Measurements from ENCODE around the gene E2F6.
A peak's percentile ranks its signal among the peaks of the same experiment; 100 is the strongest.

E2F6 gene

GRCh38 chr2:11467749-11468148 lies 1.8 kb upstream of the E2F6 start:
- H3K4me1 ChIP-seq (ENCODE audit: control insufficient read depth, low read depth, low read length), result no peaks in the 10 kb centered on the region
- no peak overlapping the region for H3K4me3 ChIP-seq (ENCODE audit: low read length)
- no peak overlapping the region for H3K27ac ChIP-seq (ENCODE audit: low read length)
- no peaks in the 10 kb centered on the region for H3K36me3 ChIP-seq (ENCODE audit: control insufficient read depth, low read depth, low read length)
- H3K9me3 ChIP-seq (ENCODE audit: control insufficient read depth, low read depth, low read length), result no peaks in the 10 kb centered on the region
- peaks cover 16% of the 10 kb centered on the region for H3K27me3 ChIP-seq (ENCODE audit: control insufficient read depth, insufficient read depth, low read length)
- H3K9ac ChIP-seq (ENCODE audit: low read length), result no peak overlapping the region

- Histone ChIP-seq H3K4me3 (ENCODE audit: low read length) (no peak overlapping the region), H3K36me3 (ENCODE audit: control insufficient read depth, low read depth, low read length) (no peaks in the 10 kb centered on the region), H3K9ac (ENCODE audit: low read length) (no peak overlapping the region), H3K4me1 (ENCODE audit: control insufficient read depth, low read depth, low read length) (no peaks in the 10 kb centered on the region), H3K27ac (ENCODE audit: low read length) (no peak overlapping the region), H3K27me3 (ENCODE audit: control insufficient read depth, insufficient read depth, low read length) (peaks cover 16% of the 10 kb centered on the region), H3K9me3 (ENCODE audit: control insufficient read depth, low read depth, low read length) (no peaks in the 10 kb centered on the region)
Observed at GRCh38 chr2:11467129-11467649, 1.2 kb upstream of the E2F6 start.

- Histone ChIP-seq H3K4me3 (ENCODE audit: low read length) (peak overlapping the region; percentile 56), H3K9me3 (ENCODE audit: control insufficient read depth, low read depth, low read length) (no peaks in the 10 kb centered on the region), H3K4me1 (ENCODE audit: control insufficient read depth, low read depth, low read length) (no peaks in the 10 kb centered on the region), H3K36me3 (ENCODE audit: control insufficient read depth, low read depth, low read length) (no peaks in the 10 kb centered on the region), H3K27me3 (ENCODE audit: control insufficient read depth, insufficient read depth, low read length) (peaks cover 16% of the 10 kb centered on the region), H3K27ac (ENCODE audit: low read length) (no peak overlapping the region), H3K9ac (ENCODE audit: low read length) (no peak overlapping the region)
Observed at GRCh38 chr2:11466307-11467128, 557 bp upstream of the E2F6 start.

GRCh38 chr2:11465110-11465484 lies 864 bp downstream of the E2F6 start:
- no peak overlapping the region for H3K27ac ChIP-seq (ENCODE audit: low read length)
- peak overlapping the region; percentile 56 for H3K4me3 ChIP-seq (ENCODE audit: low read length)
- H3K4me1 ChIP-seq (ENCODE audit: control insufficient read depth, low read depth, low read length), result no peaks in the 10 kb centered on the region
- H3K36me3 ChIP-seq (ENCODE audit: control insufficient read depth, low read depth, low read length), result no peaks in the 10 kb centered on the region
- no peaks in the 10 kb centered on the region for H3K9me3 ChIP-seq (ENCODE audit: control insufficient read depth, low read depth, low read length)
- no peak overlapping the region for H3K9ac ChIP-seq (ENCODE audit: low read length)
- peaks cover 16% of the 10 kb centered on the region for H3K27me3 ChIP-seq (ENCODE audit: control insufficient read depth, insufficient read depth, low read length)

- Histone ChIP-seq H3K27me3 (ENCODE audit: control insufficient read depth, insufficient read depth, low read length) (peaks cover 4% of the 10 kb centered on the region), H3K4me1 (ENCODE audit: control insufficient read depth, low read depth, low read length) (no peaks in the 10 kb centered on the region), H3K9me3 (ENCODE audit: control insufficient read depth, low read depth, low read length) (no peaks in the 10 kb centered on the region), H3K9ac (ENCODE audit: low read length) (no peak overlapping the region), H3K4me3 (ENCODE audit: low read length) (no peak overlapping the region), H3K36me3 (ENCODE audit: control insufficient read depth, low read depth, low read length) (peaks cover 4% of the 10 kb centered on the region), H3K27ac (ENCODE audit: low read length) (no peak overlapping the region)
Observed at GRCh38 chr2:11459816-11460215, 6.1 kb downstream of the E2F6 start.

GRCh38 chr2:11458753-11459152 lies 7.2 kb downstream of the E2F6 start:
- peaks cover 6% of the 10 kb centered on the region for H3K36me3 ChIP-seq (ENCODE audit: control insufficient read depth, low read depth, low read length)

GRCh38 chr2:11457935-11458334 lies 8.0 kb downstream of the E2F6 start:
- Histone ChIP-seq H3K9me3 (ENCODE audit: control insufficient read depth, low read depth, low read length) (no peaks in the 10 kb centered on the region), H3K27me3 (ENCODE audit: control insufficient read depth, insufficient read depth, low read length) (no peaks in the 10 kb centered on the region), H3K4me1 (ENCODE audit: control insufficient read depth, low read depth, low read length) (no peaks in the 10 kb centered on the region), H3K4me3 (ENCODE audit: low read length) (no peak overlapping the region), H3K9ac (ENCODE audit: low read length) (no peak overlapping the region), H3K36me3 (ENCODE audit: control insufficient read depth, low read depth, low read length) (peaks cover 12% of the 10 kb centered on the region), H3K27ac (ENCODE audit: low read length) (no peak overlapping the region)

More at GRCh38 chr2:11458753-11459152, 7.2 kb downstream of the E2F6 start:
- no peaks in the 10 kb centered on the region for H3K4me1 ChIP-seq (ENCODE audit: control insufficient read depth, low read depth, low read length)
- H3K27me3 ChIP-seq (ENCODE audit: control insufficient read depth, insufficient read depth, low read length), result no peaks in the 10 kb centered on the region
- H3K9ac ChIP-seq (ENCODE audit: low read length), result no peak overlapping the region
- H3K9me3 ChIP-seq (ENCODE audit: control insufficient read depth, low read depth, low read length), result no peaks in the 10 kb centered on the region
- no peak overlapping the region for H3K27ac ChIP-seq (ENCODE audit: low read length)
- no peak overlapping the region for H3K4me3 ChIP-seq (ENCODE audit: low read length)

GRCh38 chr2:11456251-11456650 lies 9.7 kb downstream of the E2F6 start:
- Histone ChIP-seq H3K9me3 (ENCODE audit: control insufficient read depth, low read depth, low read length) (no peaks in the 10 kb centered on the region), H3K4me1 (ENCODE audit: control insufficient read depth, low read depth, low read length) (no peaks in the 10 kb centered on the region), H3K4me3 (ENCODE audit: low read length) (no peak overlapping the region), H3K36me3 (ENCODE audit: control insufficient read depth, low read depth, low read length) (peaks cover 19% of the 10 kb centered on the region), H3K27ac (ENCODE audit: low read length) (no peak overlapping the region), H3K27me3 (ENCODE audit: control insufficient read depth, insufficient read depth, low read length) (no peaks in the 10 kb centered on the region), H3K9ac (ENCODE audit: low read length) (no peak overlapping the region)

- Histone ChIP-seq H3K4me3 (ENCODE audit: low read length) (no peak overlapping the region), H3K4me1 (ENCODE audit: control insufficient read depth, low read depth, low read length) (no peaks in the 10 kb centered on the region), H3K9ac (ENCODE audit: low read length) (no peak overlapping the region), H3K9me3 (ENCODE audit: control insufficient read depth, low read depth, low read length) (no peaks in the 10 kb centered on the region), H3K27me3 (ENCODE audit: control insufficient read depth, insufficient read depth, low read length) (no peaks in the 10 kb centered on the region), H3K27ac (ENCODE audit: low read length) (no peak overlapping the region), H3K36me3 (ENCODE audit: control insufficient read depth, low read depth, low read length) (peaks cover 25% of the 10 kb centered on the region)
Observed at GRCh38 chr2:11454824-11455223, 11.1 kb downstream of the E2F6 start.

GRCh38 chr2:11450791-11451190 lies 15.2 kb downstream of the E2F6 start:
- Histone ChIP-seq H3K9me3 (ENCODE audit: control insufficient read depth, low read depth, low read length) (no peaks in the 10 kb centered on the region), H3K27me3 (ENCODE audit: control insufficient read depth, insufficient read depth, low read length) (no peaks in the 10 kb centered on the region), H3K4me3 (ENCODE audit: low read length) (no peak overlapping the region), H3K9ac (ENCODE audit: low read length) (no peak overlapping the region), H3K27ac (ENCODE audit: low read length) (no peak overlapping the region), H3K4me1 (ENCODE audit: control insufficient read depth, low read depth, low read length) (no peaks in the 10 kb centered on the region), H3K36me3 (ENCODE audit: control insufficient read depth, low read depth, low read length) (peaks cover 46% of the 10 kb centered on the region)

GRCh38 chr2:11446733-11447248 lies 19.2 kb downstream of the E2F6 start:
- Histone ChIP-seq H3K27me3 (ENCODE audit: control insufficient read depth, insufficient read depth, low read length) (no peaks in the 10 kb centered on the region), H3K27ac (ENCODE audit: low read length) (no peak overlapping the region), H3K9ac (ENCODE audit: low read length) (no peak overlapping the region), H3K4me1 (ENCODE audit: control insufficient read depth, low read depth, low read length) (no peaks in the 10 kb centered on the region), H3K4me3 (ENCODE audit: low read length) (no peak overlapping the region), H3K9me3 (ENCODE audit: control insufficient read depth, low read depth, low read length) (no peaks in the 10 kb centered on the region), H3K36me3 (ENCODE audit: control insufficient read depth, low read depth, low read length) (peaks cover 26% of the 10 kb centered on the region)

- no peak overlapping the region for H3K27ac ChIP-seq (ENCODE audit: low read length)
- no peak overlapping the region for H3K9ac ChIP-seq (ENCODE audit: low read length)
- H3K27me3 ChIP-seq (ENCODE audit: control insufficient read depth, insufficient read depth, low read length), result no peaks in the 10 kb centered on the region
- H3K4me3 ChIP-seq (ENCODE audit: low read length), result no peak overlapping the region
- no peaks in the 10 kb centered on the region for H3K9me3 ChIP-seq (ENCODE audit: control insufficient read depth, low read depth, low read length)
- H3K36me3 ChIP-seq (ENCODE audit: control insufficient read depth, low read depth, low read length), result peaks cover 20% of the 10 kb centered on the region
- H3K4me1 ChIP-seq (ENCODE audit: control insufficient read depth, low read depth, low read length), result no peaks in the 10 kb centered on the region
Observed at GRCh38 chr2:11444737-11445136, 21.2 kb downstream of the E2F6 start.
